Keratinocyte (primary cell): ENCODE measurements around the gene DISC1.

Experiments
- EZH2 ChIP-seq: IDR thresholded peaks from one replicate; pipeline ENCODE4 v1.6.1; 2012; ENCODE audit warnings: inconsistent platforms, mild to moderate bottlenecking, low read length, moderate library complexity
- TF ChIP-seq, protein P1 (sequence below), 3 experiments: IDR thresholded peaks in 1 of 3; conservative IDR thresholded peaks in 1 of 3; optimal IDR thresholded peaks in 1 of 3; 2 replicates in 2 of 3; 3 replicates in 1 of 3; pipeline versions ENCODE3 to v1.5.1; 2011; ENCODE audit warnings: low read length in 3 of 3, mild to moderate bottlenecking in 3 of 3, moderate library complexity in 2 of 3, control low read depth in 1 of 3, inconsistent platforms in 1 of 3; ENCODE audit not compliant: insufficient read depth in 2 of 3; ENCODE audit errors: extremely low read depth in 1 of 3

DNA sequence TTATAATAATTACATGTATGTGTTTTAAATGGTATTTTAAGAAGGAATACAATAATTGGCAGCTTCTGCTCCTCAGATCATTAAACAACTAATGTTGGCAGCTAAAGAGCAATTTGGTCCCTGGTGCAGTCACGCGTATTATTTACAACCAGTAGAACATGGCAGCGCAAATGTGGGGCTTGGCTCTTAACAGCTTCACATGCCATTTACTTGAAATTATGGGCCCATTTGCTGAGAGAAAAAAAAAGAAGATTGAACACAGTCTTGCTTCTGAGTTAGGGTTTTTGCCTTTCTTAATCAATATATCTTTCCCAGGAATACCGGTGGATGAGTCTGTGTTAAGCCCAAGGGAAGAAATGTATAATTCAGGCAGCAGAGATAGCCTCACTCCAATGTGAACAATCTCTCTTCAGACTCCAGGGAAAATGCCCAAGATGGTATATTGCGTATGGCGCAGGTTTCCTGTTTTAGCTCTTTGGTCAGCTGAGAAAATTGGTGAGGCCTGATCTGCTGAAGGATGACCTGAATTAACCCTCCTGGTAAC, 174.5 kb downstream of the DISC1 start:
- TF ChIP-seq, protein P1, sequence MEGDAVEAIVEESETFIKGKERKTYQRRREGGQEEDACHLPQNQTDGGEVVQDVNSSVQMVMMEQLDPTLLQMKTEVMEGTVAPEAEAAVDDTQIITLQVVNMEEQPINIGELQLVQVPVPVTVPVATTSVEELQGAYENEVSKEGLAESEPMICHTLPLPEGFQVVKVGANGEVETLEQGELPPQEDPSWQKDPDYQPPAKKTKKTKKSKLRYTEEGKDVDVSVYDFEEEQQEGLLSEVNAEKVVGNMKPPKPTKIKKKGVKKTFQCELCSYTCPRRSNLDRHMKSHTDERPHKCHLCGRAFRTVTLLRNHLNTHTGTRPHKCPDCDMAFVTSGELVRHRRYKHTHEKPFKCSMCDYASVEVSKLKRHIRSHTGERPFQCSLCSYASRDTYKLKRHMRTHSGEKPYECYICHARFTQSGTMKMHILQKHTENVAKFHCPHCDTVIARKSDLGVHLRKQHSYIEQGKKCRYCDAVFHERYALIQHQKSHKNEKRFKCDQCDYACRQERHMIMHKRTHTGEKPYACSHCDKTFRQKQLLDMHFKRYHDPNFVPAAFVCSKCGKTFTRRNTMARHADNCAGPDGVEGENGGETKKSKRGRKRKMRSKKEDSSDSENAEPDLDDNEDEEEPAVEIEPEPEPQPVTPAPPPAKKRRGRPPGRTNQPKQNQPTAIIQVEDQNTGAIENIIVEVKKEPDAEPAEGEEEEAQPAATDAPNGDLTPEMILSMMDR (optimal IDR thresholded peaks at IDR 0.05 in 1 of 3, IDR thresholded peaks at IDR 0.05 in 1 of 3, conservative IDR thresholded peaks at IDR 0.05 in 1 of 3; ENCODE audit: extremely low read depth in 1 of 3, insufficient read depth in 2 of 3, low read length in 3 of 3) = no peak
- TF ChIP-seq EZH2 = no peak
